GM12875 (cell line): Measurements from ENCODE around the gene TRANK1.

Source experiments
- H3K4me3 ChIP-seq: one replicate; pipeline ENCODE4 v1.5.1; 2011; ENCODE audit warnings: low read depth, low read length, control low read depth
- TF ChIP-seq, protein P1 (sequence below): IDR thresholded peaks from 2 replicates; pipeline ENCODE4 v1.5.1; 2011; ENCODE audit warnings: low read depth, mild to moderate bottlenecking, control low read depth, inconsistent platforms, low read length, moderate library complexity, borderline replicate concordance; ENCODE audit not compliant: insufficient read depth

TRANK1 gene

GRCh38 chr3:36944641-36945270, at the start of gene TRANK1:
TRANK1 (minus strand) TSS chr3:36945054; CDS start chr3:36944809, 245 bp downstream.
- TF ChIP-seq, protein P1, sequence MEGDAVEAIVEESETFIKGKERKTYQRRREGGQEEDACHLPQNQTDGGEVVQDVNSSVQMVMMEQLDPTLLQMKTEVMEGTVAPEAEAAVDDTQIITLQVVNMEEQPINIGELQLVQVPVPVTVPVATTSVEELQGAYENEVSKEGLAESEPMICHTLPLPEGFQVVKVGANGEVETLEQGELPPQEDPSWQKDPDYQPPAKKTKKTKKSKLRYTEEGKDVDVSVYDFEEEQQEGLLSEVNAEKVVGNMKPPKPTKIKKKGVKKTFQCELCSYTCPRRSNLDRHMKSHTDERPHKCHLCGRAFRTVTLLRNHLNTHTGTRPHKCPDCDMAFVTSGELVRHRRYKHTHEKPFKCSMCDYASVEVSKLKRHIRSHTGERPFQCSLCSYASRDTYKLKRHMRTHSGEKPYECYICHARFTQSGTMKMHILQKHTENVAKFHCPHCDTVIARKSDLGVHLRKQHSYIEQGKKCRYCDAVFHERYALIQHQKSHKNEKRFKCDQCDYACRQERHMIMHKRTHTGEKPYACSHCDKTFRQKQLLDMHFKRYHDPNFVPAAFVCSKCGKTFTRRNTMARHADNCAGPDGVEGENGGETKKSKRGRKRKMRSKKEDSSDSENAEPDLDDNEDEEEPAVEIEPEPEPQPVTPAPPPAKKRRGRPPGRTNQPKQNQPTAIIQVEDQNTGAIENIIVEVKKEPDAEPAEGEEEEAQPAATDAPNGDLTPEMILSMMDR = no peak
- H3K4me3 ChIP-seq = peak within 1 kb of the TSS; percentile 54

- TF ChIP-seq, protein P1 = no peak
- peak within 1 kb of the TSS; percentile 70 for H3K4me3 ChIP-seq
These were observed 48.8 kb upstream of the TRANK1 start, which contains the start of gene MLH1 for GRCh38 chr3:36993326-36994283. MLH1 (plus strand) TSS chr3:36993518; CDS start chr3:36993548, 30 bp downstream.

GRCh38 chr3:36992806-36993325, 48.0 kb upstream of the TRANK1 start, which contains the start of gene EPM2AIP1:
EPM2AIP1 (minus strand) TSS chr3:36993131; CDS start chr3:36993077, 54 bp downstream.
- TF ChIP-seq, protein P1 = no peak
- peak within 1 kb of the TSS; percentile 70 for H3K4me3 ChIP-seq

GRCh38 chr3:36991923-36992805, 47.3 kb upstream of the TRANK1 start:
- peak overlapping the region; percentile 70 for H3K4me3 ChIP-seq
- TF ChIP-seq, protein P1 = no peak

- peak overlapping the region; percentile 70 for H3K4me3 ChIP-seq
- TF ChIP-seq, protein P1 = no peak
These were observed 46.3 kb upstream of the TRANK1 start for GRCh38 chr3:36991147-36991546.

DNA sequence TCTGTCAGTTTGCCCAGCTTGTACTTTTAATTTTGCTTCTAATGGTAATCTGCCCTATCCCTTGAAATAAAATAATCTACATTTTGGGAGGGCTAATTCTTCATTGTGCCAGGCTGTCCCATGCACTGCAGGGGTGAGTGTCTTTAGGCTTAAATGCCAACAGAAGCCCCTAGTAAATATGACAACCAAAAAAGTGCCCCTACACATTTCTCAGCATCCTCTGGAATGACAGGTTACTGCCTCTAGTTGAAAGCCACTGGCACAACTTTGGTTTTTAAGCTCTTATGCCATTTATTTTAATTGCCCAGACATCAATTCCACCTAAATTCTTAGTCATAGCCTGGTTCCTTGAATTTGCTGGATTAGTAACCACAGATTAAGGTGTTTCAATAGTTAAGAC, 44.7 kb upstream of the TRANK1 start:
- H3K4me3 ChIP-seq = peak overlapping the region; percentile 2
- TF ChIP-seq, protein P1 = no peak
